GM15510 (cell line): ENCODE data around the gene NOL12.

ENCODE experiments used
- POLR2A ChIP-seq: IDR thresholded peaks from 3 replicates; pipeline ENCODE4 v1.6.1; 2011; ENCODE audit warnings: borderline replicate concordance; ENCODE audit not compliant: insufficient read length; ENCODE audit errors: extremely low read depth

NOL12 gene

GRCh38 chr22:37672206-37672919, 13.8 kb upstream of the NOL12 start:
- TF ChIP-seq POLR2A: no peak

- no peak for TF ChIP-seq POLR2A
Observed at GRCh38 chr22:37672920-37673455, 13.2 kb upstream of the NOL12 start.

DNA sequence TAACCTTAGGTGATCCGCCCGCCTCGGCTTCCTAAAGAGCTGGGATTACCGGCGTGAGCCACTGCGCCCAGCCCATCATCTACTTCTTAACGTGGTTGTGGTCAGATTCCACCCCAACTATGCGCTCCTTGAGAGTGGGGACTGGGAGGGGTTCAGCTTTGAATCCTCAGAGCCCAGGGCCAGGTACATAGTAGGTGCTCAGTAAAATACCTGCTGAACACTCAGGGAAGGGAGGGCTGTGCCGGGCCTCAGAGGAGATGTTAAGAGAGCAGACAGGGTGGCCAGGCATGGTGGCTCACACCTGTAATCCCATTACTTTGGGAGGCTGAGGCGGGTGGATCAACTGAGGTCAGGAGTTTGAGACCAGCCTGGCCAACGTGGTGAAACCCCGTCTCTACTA, 11.9 kb upstream of the NOL12 start:
- no peak for TF ChIP-seq POLR2A

DNA sequence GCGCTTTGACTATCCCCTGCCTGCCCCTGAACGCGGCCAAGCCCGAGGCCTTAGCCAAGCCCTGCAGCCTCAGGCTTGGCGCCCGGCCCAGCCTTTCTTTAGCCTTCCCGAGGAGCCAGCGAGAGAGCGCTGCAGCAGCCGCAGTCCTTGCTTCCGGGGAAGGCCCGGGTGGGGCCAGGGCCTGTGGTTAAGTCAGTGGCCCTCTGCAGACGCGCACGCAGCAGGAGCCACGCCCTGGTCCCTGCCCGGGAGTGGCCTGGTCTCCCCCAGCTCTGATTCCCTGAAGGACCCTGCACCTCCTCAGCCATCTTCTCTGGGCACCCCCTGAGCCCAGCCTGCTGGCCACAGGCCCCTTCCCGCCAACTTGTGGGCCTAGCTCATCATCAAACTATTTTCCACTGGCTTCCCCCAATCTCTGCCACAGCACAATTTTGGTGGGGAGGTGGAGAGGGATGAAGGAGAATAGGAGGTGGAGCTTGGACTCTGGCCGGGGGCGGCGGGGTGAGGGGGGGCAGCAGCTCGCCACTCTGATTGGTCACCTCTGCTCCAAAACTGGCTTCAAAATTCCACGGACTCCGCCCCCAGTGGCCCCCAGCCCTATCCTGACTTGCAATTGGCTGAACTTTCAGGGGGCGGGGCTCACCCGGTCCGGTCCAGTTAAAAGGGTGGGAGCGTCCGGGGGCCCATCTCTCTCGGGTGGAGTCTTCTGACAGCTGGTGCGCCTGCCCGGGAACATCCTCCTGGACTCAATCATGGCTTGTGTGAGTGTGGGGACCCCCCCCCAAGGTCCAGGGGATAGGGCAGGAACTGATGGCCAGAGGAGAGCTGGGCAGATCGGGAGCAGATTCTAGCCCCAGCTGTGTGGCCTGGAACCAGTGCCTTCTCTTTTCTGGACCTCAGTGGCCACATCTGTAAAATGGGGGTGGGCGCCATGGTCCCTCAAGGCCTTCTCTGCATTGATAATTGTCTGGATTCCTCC, 10.9 kb upstream of the NOL12 start, which contains the start of gene LGALS1:
LGALS1 (plus strand) TSS at position 686 of the 979 bp plus-strand sequence; CDS start at position 753, 67 bp downstream.
- TF ChIP-seq POLR2A: peak; percentile 72

GRCh38 chr22:37675930-37676735, 10.0 kb upstream of the NOL12 start:
- no peak for TF ChIP-seq POLR2A

GRCh38 chr22:37676736-37677492, 9.2 kb upstream of the NOL12 start:
- peak; percentile 32 for TF ChIP-seq POLR2A

DNA sequence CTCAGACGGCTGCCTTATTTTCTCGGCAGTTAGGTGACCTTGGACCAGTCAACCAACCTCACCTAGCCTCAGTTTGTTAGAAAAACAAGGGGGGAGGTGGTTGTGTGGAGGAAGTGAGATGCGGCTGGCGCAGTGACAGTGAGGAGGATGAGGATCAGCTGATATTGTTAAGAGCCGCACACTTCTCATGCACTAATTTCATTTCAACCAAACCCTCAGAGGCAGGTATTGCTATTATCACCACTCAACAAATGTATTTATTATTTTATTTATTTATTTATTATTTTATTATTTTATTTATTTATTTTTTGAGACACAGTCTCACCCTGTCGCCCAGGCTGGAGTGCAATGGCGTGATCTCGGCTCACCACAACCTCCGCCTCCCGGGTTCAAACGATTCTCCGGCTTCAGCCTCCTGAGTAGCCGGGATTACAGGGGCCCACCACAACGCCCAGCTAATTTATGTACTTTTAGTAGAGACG, 8.6 kb upstream of the NOL12 start:
- no peak for TF ChIP-seq POLR2A

DNA sequence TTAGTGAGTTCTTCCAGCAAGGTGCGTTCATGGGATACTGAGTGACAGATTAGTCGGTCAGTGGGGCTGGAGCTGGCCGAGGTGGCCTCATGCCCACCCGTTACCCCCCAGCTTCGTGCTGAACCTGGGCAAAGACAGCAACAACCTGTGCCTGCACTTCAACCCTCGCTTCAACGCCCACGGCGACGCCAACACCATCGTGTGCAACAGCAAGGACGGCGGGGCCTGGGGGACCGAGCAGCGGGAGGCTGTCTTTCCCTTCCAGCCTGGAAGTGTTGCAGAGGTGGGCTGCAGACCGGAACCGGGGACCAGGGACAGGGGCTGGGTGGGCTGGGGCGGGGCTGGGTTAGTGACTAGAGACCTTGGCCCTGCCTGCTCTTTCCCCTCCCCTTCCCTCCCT, 7.8 kb upstream of the NOL12 start:
- no peak for TF ChIP-seq POLR2A

- TF ChIP-seq POLR2A: no peak
Observed at GRCh38 chr22:37679670-37680069, 6.5 kb upstream of the NOL12 start.

- TF ChIP-seq POLR2A: no peak
Observed at GRCh38 chr22:37680191-37680851, 5.8 kb upstream of the NOL12 start.

DNA sequence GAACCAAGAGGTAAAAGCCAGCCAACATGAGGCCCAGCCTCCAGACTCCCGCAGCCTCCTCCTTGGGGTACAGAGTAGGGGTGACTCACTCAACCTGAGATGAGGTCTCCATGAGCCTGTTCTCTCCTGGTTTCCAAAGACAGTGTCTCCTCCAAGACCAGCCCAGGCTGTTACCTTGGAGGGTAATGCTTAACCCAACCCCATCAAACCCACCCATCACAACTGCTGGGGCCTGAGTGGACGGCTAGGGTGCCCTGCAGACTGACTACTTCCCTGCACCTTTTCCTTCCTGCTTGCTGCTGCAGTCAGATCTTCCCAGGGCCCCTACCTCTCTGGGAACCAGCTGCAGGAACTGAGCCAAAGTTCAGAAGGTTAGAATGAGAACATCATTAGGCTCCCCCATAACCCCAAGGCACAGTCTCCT, 5.1 kb upstream of the NOL12 start:
- no peak for TF ChIP-seq POLR2A

DNA sequence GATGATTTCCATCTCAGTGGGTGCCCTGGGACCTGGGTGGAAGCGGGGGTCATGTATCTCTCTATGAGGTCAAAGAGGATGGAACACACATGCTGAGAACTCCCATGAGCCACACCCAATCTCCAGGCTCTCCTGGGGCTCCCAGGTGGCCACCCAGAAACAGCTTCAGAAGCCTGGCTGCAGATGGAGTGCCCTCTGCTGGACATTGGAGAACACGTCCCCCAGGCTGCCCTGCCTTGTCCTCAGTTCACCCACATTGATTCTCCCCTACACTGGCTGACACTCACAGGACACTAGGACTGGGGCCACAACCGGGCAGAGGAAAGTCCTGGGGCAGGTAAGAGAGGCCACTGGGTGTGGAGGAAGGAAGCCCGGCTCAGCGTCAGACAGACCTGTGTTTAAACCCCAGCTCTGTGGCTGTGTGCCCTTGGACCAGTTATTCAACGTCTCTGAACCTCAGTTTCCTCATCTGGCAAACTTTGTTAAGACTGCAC, 4.5 kb upstream of the NOL12 start:
- TF ChIP-seq POLR2A: no peak
